ENCODE measurements around the gene CALR.
A peak's percentile ranks its signal among the peaks of the same experiment; 100 is the strongest.

The CALR gene

GRCh38 chr19:12922959-12923358 lies 15.4 kb upstream of the CALR start:
- Histone ChIP-seq H3K36me3 (ENCODE audit: control insufficient read depth in 2 of 2, insufficient read depth in 1 of 2, low read length in 2 of 2) (peaks cover 33 to 51% of the 10 kb centered on the region in 2 experiments; a peak in 2 of 3 replicates), H3K4me3 (ENCODE audit: low read depth, low read length) (no peak overlapping the region), H3K27ac (ENCODE audit: extremely low read depth, low read depth, low read length) (no peak overlapping the region), H3K9me3 (ENCODE audit: control insufficient read depth, insufficient read depth, low read depth, low read length) (no peaks in the 10 kb centered on the region), H3K4me1 (ENCODE audit: control insufficient read depth, insufficient read depth, low read length) (no peaks in the 10 kb centered on the region)
- no peak for TF ChIP-seq CTCF (tag by site-specific recombination; IDR thresholded peaks at IDR 0.05)
- TF ChIP-seq KLF9 (tag by site-specific recombination; IDR thresholded peaks at IDR 0.05; ENCODE audit: low read depth) = no peak
- TF ChIP-seq ZNF623 (tag by site-specific recombination; IDR thresholded peaks at IDR 0.05) = peak; percentile 64
- TF ChIP-seq HIC1 (tag by site-specific recombination; IDR thresholded peaks at IDR 0.05) = 0 out of 2 replicates have a peak, but pooled peaks have one; percentile 12
- TF ChIP-seq ZNF324 (tag by site-specific recombination; IDR thresholded peaks at IDR 0.05) = no peak
- no peak for TF ChIP-seq SP7 (tag by site-specific recombination; IDR thresholded peaks at IDR 0.05)
- CTCF ChIA-PET = no interaction called here
- POLR2A ChIA-PET = interaction anchor here (0.6 to 1.7 kb wide), 2 partner anchors 10 to 210 kb away, joined by 3 to 8 read pairs; partner anchors contain the start of gene FARSA

GRCh38 chr19:12924621-12925310 lies 13.6 kb upstream of the CALR start:
- ChIA-PET POLR2A (no interaction called here), CTCF (interaction anchor here (0.7 kb wide), 1 partner anchor 68 kb away, joined by 3 read pairs; no protein-coding TSS in a partner anchor)
- H3K36me3 ChIP-seq (ENCODE audit: control insufficient read depth in 2 of 2, insufficient read depth in 1 of 2, low read length in 2 of 2) = peaks cover 45 to 69% of the 10 kb centered on the region in 2 experiments
- TF ChIP-seq ZSCAN5A (tag by site-specific recombination; IDR thresholded peaks at IDR 0.05) (no peak), YY2 (tag by site-specific recombination; IDR thresholded peaks at IDR 0.05) (no peak), ZBTB7A (tag by site-specific recombination; IDR thresholded peaks at IDR 0.05; ENCODE audit: low read depth) (no peak), ZNF561 (tag by site-specific recombination; IDR thresholded peaks at IDR 0.05; ENCODE audit: borderline replicate concordance) (no peak), ZNF248 (tag by site-specific recombination; IDR thresholded peaks at IDR 0.05) (no peak), ZNF16 (tag by site-specific recombination; IDR thresholded peaks at IDR 0.05; ENCODE audit: low read depth) (no peak), ZNF596 (tag by site-specific recombination; IDR thresholded peaks at IDR 0.05) (no peak), ZFP69B (tag by site-specific recombination; IDR thresholded peaks at IDR 0.05) (no peak), ZNF37A (tag by site-specific recombination; IDR thresholded peaks at IDR 0.05) (no peak), ZNF548 (tag by site-specific recombination; IDR thresholded peaks at IDR 0.05) (no peak), SALL2 (tag by site-specific recombination; IDR thresholded peaks at IDR 0.05; ENCODE audit: borderline replicate concordance) (no peak), ZBTB21 (tag by site-specific recombination; IDR thresholded peaks at IDR 0.05) (no peak), CTCF (tag by site-specific recombination; IDR thresholded peaks at IDR 0.05) (no peak), PRDM10 (tag by site-specific recombination; IDR thresholded peaks at IDR 0.05) (no peak), PRDM1 (tag by site-specific recombination; IDR thresholded peaks at IDR 0.05) (no peak), ZNF521 (tag by site-specific recombination; IDR thresholded peaks at IDR 0.05) (no peak), SCRT1 (tag by site-specific recombination; IDR thresholded peaks at IDR 0.05; ENCODE audit: borderline replicate concordance) (no peak)
- H3K4me1 ChIP-seq (ENCODE audit: control insufficient read depth, insufficient read depth, low read length) = no peaks in the 10 kb centered on the region
- no peak overlapping the region for H3K4me3 ChIP-seq (ENCODE audit: low read depth, low read length)
- no peak overlapping the region for H3K27ac ChIP-seq (ENCODE audit: extremely low read depth, low read depth, low read length)
- no peaks in the 10 kb centered on the region for H3K9me3 ChIP-seq (ENCODE audit: control insufficient read depth, insufficient read depth, low read depth, low read length)
